Measurements from ENCODE around the gene SLC5A12.

Gene SLC5A12

GRCh38 chr11:26715133-26715532, 6.7 kb downstream of the SLC5A12 start (continued):
- TF ChIP-seq, protein P1, sequence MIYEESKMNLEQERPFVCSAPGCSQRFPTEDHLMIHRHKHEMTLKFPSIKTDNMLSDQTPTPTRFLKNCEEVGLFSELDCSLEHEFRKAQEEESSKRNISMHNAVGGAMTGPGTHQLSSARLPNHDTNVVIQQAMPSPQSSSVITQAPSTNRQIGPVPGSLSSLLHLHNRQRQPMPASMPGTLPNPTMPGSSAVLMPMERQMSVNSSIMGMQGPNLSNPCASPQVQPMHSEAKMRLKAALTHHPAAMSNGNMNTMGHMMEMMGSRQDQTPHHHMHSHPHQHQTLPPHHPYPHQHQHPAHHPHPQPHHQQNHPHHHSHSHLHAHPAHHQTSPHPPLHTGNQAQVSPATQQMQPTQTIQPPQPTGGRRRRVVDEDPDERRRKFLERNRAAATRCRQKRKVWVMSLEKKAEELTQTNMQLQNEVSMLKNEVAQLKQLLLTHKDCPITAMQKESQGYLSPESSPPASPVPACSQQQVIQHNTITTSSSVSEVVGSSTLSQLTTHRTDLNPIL (CRISPR knock-in tag; IDR thresholded peaks at IDR 0.05; ENCODE audit: low read depth): no peak
- TF ChIP-seq, protein P2, sequence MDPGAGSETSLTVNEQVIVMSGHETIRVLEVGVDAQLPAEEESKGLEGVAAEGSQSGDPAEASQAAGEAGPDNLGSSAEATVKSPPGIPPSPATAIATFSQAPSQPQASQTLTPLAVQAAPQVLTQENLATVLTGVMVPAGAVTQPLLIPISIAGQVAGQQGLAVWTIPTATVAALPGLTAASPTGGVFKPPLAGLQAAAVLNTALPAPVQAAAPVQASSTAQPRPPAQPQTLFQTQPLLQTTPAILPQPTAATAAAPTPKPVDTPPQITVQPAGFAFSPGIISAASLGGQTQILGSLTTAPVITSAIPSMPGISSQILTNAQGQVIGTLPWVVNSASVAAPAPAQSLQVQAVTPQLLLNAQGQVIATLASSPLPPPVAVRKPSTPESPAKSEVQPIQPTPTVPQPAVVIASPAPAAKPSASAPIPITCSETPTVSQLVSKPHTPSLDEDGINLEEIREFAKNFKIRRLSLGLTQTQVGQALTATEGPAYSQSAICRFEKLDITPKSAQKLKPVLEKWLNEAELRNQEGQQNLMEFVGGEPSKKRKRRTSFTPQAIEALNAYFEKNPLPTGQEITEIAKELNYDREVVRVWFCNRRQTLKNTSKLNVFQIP (CRISPR knock-in tag; IDR thresholded peaks at IDR 0.05; ENCODE audit: borderline replicate concordance, low read depth): no peak
- TF ChIP-seq RARB (CRISPR knock-in tag; IDR thresholded peaks at IDR 0.05) (no peak), ISL1 (CRISPR knock-in tag; IDR thresholded peaks at IDR 0.05) (no peak), ESRRG (CRISPR knock-in tag; IDR thresholded peaks at IDR 0.05) (no peak)

DNA sequence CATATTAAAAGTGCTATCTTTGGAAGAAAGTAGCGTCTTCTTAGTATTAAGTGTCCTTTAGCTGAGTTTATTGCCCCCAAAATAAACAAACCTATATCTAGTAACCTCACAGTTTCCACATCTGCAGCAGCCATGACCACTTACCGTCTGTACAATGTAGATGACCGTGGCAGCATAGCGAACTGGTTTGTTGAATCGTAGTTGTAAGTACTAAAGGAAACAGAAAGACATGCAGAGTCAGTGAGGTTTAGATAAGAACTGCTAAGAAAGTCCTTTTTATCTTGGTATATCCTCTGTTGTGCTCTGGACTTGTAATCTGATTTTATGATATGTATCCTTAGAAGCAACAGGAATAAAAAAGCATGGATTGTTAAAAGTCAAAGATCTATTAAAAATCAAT, 9.4 kb downstream of the SLC5A12 start:
- TF ChIP-seq, protein P1 (CRISPR knock-in tag; IDR thresholded peaks at IDR 0.05; ENCODE audit: low read depth): no peak
- TF ChIP-seq BACH2 (CRISPR knock-in tag; IDR thresholded peaks at IDR 0.05; ENCODE audit: borderline replicate concordance) (no peak), ZNF565 (CRISPR knock-in tag; conservative IDR thresholded peaks at IDR 0.05; ENCODE audit: low read depth) (no peak), TOX (CRISPR knock-in tag; IDR thresholded peaks at IDR 0.05; ENCODE audit: borderline replicate concordance) (no peak), CSDC2 (CRISPR knock-in tag; IDR thresholded peaks at IDR 0.05) (no peak), ZFP3 (CRISPR knock-in tag; IDR thresholded peaks at IDR 0.05) (no peak), ZNF8 (CRISPR knock-in tag; IDR thresholded peaks at IDR 0.05) (no peak), ARNTL (CRISPR knock-in tag; IDR thresholded peaks at IDR 0.05; ENCODE audit: borderline replicate concordance, low read depth) (no peak)
- TF ChIP-seq, protein P3, sequence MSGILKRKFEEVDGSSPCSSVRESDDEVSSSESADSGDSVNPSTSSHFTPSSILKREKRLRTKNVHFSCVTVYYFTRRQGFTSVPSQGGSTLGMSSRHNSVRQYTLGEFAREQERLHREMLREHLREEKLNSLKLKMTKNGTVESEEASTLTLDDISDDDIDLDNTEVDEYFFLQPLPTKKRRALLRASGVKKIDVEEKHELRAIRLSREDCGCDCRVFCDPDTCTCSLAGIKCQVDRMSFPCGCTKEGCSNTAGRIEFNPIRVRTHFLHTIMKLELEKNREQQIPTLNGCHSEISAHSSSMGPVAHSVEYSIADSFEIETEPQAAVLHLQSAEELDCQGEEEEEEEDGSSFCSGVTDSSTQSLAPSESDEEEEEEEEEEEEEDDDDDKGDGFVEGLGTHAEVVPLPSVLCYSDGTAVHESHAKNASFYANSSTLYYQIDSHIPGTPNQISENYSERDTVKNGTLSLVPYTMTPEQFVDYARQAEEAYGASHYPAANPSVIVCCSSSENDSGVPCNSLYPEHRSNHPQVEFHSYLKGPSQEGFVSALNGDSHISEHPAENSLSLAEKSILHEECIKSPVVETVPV (CRISPR knock-in tag; IDR thresholded peaks at IDR 0.05): no peak
- ATAC-seq: no peak

DNA sequence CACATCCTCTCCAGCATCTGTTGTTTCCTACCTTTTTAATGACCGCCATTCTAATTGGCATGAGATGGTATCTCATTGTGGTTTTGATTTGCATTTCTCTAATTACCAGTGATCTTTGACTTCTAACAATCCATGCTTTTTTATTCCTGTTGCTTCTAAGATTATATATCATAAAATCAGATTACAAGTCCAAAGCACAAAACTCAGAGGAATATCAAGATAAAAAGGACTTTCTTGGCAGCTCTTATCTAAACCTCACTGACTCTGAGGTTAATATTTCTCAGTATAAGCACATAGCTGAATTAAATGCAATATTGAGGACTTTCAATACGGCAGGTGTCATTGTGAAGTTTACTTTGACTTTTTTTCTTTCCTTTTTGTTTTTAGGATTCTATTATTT, 11.4 kb downstream of the SLC5A12 start:
- TF ChIP-seq ZNF8 (CRISPR knock-in tag; IDR thresholded peaks at IDR 0.05) (no peak), TSHZ2 (CRISPR knock-in tag; IDR thresholded peaks at IDR 0.05) (no peak), ZNF70 (CRISPR knock-in tag; IDR thresholded peaks at IDR 0.05) (no peak), SNAI2 (CRISPR knock-in tag; IDR thresholded peaks at IDR 0.05) (no peak), ZFP30 (CRISPR knock-in tag; IDR thresholded peaks at IDR 0.05) (no peak)
- no peak for ATAC-seq

DNA sequence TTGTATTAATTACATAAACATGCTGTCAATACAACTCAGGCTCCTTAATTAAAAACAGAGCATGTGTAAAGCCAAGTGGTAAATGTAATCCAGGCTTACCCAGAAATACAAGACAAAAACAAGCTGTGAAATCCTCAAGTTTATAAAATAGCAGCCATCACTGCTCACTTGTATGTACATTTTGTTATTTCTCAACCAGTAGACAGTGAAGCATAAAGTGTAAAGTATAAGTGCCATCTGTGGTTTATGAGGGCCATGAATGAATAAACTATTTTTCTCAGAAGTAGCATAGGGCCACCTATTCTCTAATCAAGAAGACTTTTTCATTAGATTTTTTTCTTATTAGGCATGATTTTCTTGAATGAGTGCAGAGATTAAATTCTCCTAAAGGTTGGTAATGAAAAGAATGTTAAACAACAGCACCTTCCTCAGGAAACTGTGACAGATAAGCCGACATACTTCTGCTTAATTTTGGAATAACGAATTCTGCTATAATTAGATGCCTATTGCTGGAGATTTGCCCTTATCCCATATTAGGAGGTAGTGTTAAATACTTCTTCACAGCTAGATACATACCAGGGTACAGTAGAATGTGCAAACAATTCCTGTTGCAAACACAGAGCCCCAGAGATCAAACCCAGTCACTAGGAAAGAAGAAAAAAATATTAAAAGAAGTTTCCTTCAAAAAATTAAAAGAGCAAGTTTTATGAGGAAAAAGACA, 13.0 kb downstream of the SLC5A12 start:
- TF ChIP-seq, protein P3 (CRISPR knock-in tag; IDR thresholded peaks at IDR 0.05): no peak
- no peak for TF ChIP-seq GLIS3 (CRISPR knock-in tag; IDR thresholded peaks at IDR 0.05)
- no peak for ATAC-seq

Data from SK-N-SH treated with all-trans-retinoic acid at 6 μM for 48 hours (cell line).